HG03025 (cell line): ENCODE data around the gene LAMC2.

Source experiments
- ATAC-seq: cut with Tn5 transposase; IDR thresholded peaks from one replicate; pipeline ENCODE4 v1.9.1; 2021; ENCODE audit warnings: mild to moderate bottlenecking, moderate library complexity; ENCODE audit not compliant: unreplicated experiment, low FRiP score

LAMC2 gene

DNA sequence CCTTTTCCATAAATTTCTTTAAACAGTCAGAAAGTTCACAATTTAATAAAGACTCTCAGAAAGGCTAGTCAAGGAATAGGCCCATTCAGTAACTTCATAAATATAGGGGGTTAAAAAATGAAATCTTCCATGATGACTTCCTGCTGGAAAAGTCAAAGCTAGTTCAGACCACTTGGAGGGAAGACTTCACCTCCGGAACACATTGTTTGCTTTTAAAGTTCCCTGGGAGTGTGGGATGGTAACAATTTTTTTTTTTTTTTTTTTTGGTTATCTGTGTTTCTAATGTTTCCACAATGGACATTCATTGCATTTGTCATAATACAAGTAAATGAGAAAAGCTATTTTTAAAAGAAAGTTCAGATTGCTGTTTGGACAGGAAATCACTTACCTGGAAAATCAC is 18.4 kb upstream of the LAMC2 start:
- no peak for ATAC-seq

DNA sequence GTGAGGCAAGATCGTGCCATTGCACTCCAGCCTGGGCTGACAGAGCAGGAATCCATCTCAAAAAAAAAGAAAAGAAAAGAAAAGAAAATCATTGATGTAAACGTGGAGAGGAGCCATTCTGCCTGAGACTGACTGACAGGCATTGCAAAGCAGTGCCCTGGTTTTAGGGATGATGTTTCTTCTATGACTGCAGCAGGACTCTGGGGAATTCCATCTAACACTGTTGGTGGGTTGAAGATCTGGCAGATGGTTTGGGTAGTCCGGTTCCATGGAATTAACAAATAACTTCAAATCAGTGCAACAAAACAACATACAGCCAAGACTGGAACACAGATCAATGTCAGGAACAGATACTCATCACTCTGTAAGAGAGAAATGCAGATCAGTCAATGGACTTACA is 17.8 kb upstream of the LAMC2 start:
- no peak for ATAC-seq

DNA sequence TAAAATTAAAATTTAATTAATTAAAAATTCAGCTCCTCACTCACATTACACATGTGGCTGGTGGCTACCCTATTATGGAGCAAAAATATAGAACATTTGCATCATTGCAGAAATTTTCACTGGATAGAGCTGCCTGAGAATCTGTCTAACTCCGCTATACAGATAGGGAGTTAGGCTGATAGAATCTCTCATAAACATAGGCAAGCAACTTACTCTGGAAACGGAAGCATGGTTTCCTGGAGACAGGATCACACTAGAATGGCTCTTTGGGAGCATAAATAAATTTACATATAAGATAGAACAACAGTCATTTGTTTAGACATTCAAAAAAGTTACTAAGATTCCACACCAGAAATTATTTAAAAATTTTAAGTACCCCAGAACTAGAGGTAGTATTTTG is 12.2 kb upstream of the LAMC2 start:
- no peak for ATAC-seq

DNA sequence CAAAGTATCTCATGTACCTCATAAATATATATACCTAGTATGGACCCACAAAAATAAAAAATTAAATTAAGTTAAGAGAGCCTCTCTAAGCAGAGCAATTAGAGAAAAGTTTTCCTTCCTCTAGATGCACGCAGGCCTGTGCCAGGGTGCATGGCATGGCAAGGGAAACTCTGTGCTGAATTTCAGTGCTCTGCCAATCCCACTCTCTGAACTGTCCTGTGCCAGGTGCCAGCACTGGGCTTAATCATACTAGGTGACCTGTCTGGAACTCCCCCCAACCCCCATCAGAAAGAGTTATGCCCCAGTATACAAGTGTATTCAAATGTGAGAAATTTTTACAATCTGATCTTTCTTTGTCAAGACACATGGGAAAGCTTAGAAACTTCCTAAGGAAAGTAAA is 10.4 kb upstream of the LAMC2 start:
- ATAC-seq: no peak

DNA sequence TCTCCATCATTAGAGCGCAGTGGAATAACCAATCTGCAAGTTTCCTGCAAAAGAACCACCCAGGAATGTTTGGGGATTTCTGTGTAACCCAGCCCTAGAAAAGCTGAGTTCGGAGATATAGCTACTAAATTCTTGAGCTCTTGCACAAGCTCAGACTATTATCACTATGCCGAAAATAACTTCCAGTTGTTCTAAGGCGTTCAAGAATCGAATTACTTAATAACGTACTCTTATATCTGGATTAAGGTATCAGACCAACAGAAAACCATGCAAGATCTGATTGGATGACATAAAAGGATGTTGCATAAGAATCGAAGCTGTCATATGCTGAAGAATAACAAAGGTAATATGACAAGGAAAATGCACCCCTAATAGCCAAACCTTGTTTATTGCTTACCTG is 7.5 kb upstream of the LAMC2 start:
- no peak for ATAC-seq

DNA sequence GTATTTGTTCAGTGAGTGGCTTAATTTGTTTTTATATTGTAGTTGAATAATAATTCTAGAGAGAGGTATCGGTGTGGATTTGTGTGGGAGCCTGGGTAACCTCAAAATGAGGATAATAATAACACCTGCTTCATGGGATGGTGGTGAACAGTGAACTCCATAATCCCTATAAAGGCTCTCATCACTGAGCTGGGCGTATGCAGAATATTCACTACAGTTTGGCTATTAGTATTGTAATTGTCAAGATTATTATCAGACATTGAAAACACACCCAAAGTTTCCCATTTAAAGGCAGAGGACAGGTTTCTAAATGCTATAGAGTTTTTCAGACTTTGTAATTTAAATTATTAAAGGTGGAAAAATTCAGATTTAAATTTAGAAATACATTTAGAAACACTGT is 7.0 kb upstream of the LAMC2 start:
- ATAC-seq: no peak

DNA sequence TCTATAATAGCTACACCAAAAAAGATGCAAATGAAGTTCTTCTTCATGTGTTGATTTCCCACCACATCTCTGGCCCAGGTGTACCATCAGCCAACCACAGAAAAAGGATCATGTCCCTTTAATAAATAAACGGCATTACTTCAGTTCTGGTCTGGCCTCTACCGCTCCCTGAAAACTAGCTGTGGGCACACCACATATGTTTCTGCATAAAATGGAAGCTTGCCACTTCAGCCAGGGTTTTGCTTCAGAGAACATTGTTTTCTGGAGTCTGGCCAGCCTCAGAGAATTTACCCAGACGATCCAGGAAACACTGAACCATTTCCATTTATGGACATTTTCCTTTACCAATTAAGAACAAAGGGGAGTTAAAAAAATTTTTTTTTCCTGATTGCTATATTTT is 5.8 kb upstream of the LAMC2 start:
- ATAC-seq: no peak

DNA sequence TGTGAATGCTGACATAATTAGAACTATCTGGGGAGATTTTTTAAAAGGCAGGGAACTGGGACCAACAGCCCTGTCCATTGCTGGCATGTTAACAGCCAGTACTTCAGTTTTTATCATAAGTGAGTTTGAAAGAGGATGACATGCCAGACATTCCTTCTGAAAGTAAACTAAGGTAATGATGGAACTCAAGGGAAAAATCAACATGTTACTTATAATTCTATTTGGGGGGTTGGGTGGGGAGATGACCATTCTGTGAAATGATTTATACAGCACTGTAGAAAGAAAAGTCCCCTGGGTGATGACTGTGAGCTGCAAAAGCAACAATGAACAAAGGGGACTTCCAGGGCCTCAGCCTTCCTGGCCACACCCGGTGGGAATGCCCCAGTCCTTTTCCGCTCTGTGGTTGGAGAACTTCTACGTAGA is 5.4 kb upstream of the LAMC2 start:
- no peak for ATAC-seq

DNA sequence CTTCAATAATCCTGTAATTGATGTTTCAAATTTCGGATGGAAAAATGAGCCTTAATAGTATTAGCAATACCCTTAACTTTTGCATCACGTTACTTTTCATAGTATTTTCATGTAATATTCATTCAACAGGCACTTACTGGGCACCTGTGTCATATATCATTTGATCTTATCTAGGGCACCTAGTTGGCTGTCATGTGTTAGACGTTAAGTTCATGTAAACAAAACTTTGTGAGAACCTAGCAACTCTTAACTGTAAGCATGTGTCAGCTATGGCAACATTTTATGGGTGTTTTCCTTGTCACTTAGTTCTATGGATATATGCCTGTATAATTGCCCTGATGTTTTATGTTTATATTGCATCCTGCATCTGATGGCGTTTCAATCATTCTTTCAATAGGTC is 777 bp downstream of the LAMC2 start:
- ATAC-seq: no peak

DNA sequence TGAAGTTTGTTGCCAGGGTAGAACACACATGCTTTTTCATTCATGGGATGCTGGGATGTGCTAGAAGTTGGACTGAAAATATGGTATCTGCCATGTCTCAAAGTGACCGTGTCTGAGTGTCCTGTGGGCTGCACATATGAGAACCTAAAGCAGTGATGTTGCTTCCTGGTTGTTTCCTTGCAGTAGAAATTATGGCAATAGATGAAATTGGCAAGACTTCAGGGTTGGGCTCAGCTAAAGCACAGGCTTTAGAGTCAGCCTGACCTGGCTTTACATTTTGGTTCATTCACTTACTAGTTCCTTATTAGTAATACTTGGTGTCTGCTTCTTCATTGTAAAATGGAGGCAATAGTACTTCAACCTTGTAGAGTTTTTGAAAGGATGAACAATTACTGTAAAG is 2.2 kb downstream of the LAMC2 start:
- ATAC-seq: no peak

DNA sequence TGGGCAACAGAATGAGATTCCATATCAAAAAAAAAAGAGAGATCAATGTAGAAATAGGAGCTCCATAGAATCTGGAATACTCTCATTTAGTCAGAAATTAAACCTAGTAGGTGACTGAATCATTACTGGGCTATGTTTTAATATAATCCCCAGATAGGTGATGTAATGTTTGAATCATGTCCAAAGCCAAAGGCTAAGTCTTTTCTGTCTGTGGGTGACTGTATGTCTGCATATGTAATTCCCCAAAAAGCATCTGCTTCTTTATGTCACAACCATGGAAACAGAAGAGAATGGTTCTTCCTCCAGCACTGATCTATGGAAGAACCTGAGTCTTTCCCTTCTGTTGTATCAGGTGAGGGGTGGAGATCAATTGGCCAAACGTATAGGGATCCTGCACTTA is 5.8 kb downstream of the LAMC2 start:
- no peak for ATAC-seq

DNA sequence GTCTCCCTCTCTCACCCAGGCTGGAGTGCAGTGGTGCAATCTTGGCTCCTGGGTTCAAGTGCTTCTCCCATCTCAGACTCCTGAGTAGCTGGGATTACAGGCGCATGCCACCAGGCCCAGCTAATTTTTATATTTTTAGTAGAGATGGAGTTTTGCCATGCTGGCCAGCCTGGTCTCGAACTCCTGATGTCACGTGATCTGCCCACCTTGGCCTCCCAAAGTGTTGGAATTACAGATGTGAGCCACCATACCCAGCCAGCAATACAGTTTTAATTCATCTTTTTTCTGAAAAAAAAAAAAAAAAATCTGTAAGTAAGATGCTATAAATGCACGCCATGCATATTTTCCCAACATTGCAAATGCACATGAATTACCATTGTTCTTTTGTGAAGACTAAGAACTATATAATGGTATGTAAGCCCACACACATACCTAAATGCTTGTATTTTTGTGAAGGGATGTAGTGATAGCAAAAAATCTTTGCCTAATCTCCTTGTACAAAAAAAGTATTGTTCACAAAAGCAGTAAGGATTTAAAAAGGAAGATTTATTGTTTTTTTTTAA is 8.0 kb downstream of the LAMC2 start:
- ATAC-seq: no peak

DNA sequence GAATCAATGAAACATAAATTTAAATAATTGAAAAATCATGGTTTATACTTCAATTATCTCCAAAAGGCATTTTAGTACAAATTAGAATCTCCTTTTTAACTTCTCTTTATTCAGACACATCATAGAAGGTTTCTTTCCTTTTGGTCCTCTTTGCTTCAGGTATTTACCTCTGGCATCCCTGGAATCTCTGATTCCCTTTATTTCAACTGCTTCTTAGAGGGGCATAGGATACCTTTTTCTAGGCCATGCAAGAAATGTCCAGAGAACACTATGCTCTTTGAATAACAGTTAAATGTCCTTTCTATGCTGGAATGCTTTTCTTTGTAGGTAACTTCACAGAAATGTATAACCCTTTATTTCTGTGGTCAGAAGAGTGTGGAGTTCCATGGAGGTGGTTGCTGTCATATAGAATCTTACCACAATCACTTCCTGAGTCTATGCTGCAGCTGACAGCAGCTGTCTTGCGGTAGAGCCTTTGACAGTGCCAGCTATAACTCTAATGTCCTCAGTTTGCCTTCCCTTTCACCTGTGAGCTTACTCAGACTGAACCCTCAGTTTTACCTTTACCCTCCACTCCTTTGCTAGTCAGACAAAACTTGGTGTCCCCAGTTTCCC is 8.6 kb downstream of the LAMC2 start:
- ATAC-seq: peak; percentile 87

DNA sequence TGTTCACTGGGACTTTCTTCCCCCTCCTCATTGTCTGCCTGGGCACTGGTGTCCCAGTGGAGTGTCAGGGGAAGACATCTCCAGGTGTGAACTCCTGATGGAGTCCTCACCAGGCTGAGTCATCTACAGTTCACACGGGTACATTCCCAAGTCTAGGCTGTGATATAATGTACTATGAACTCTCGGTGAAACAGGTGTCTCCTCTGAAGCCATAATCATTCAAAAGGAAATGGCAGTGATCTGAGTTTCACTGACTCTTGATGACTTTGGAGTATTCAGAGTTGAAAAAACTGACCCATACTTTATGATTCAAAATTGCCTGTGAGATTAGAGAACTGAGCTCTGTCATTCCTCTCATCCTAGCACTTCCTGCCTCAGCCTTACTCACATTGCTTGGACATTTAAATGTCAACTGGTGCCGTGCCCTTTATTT is 9.1 kb downstream of the LAMC2 start:
- ATAC-seq: peak; percentile 16

DNA sequence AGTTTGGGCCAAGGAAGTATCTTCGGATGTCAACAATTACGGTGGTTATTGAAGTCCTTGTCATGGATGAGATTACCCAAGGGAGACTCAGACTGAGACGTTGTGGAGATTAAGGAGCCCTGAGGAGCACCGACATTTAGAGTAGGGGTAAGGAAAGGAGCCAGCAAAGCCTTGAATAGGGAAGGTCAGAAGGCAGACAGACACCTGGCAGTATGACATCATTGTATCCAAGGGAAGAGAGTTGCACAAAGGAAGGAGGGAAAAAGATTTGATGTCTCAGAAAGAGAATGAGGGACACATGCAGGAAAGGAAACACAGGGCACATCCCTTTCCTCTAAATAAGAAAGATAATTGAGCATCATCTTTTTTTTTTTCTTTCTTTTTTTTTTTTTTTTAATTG is 11.7 kb downstream of the LAMC2 start:
- ATAC-seq: no peak

DNA sequence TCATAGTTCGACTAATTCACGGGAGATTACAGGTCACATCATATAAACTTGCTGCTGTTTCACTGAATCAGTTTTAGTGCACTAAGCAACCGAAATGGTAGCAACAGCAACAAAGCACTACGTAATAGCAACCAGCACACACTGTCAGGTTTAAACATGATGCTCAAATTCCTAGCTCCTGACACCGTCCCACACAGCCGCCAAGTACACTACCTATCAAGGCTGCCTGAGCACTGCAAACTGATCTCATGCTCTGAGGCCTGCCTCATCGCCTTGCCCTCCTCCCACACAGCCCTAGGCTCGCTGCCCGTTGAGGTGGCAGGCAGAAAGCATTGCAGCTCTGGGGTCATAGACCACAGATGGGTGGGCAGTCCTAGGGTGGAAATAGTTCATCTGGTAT is 12.4 kb downstream of the LAMC2 start:
- no peak for ATAC-seq

DNA sequence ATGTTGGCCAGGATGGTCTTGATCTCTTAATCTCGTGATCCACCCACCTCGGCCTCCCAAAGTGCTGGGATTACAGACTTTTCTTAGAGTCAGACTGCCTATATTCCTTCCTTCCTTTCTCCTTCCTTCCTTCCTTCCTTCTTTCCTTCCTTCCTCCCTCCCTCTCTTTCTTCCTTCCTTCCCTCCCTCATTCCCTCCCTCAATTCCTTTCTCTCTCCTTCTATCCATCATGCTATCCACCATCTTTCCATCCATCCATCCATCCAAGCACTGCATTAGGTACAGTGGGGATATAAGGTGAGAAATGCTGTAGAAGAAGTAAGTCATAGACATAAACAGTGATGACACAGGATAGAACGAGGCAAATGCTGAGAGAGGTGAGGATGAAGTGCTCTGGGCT is 13.2 kb downstream of the LAMC2 start:
- ATAC-seq: no peak

DNA sequence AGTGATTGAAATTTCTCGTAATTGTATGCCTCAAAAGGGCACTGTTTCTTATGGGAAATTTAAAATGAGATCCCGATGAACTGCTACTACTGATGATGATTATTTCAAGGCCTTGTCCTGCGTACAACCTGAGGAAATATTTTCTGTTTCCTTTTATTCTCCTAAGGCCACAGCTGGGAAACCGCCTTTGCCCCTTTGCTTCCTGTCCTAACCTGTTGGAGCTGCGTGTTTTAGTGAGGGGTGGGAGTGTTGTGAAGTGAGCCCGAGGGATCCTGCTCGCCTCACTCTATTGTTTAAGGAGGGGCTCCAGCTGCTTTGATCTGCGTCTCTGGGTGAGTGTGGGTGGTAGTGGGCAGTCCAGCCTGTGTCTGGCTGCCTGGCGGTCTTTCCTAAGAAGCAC is 14.4 kb downstream of the LAMC2 start:
- ATAC-seq: no peak

DNA sequence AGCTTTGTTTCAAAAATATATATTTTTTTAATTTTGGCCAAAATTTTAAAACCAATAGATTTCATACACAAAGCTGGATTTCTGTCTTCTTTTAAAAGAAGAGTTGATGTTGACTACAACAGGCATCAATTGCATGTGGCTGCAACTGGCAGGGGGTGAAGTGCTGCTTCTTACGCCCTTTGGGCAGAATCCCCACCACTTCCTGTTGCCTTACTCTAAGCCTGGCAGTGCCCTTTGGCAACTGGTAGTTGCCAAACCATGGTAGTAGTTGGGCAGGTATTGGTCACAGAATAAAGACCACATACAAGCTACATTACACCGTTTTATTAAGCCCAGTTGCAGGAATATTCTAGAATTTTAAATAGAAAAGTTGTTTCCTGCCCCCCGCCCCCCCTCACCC is 17.0 kb downstream of the LAMC2 start:
- no peak for ATAC-seq

DNA sequence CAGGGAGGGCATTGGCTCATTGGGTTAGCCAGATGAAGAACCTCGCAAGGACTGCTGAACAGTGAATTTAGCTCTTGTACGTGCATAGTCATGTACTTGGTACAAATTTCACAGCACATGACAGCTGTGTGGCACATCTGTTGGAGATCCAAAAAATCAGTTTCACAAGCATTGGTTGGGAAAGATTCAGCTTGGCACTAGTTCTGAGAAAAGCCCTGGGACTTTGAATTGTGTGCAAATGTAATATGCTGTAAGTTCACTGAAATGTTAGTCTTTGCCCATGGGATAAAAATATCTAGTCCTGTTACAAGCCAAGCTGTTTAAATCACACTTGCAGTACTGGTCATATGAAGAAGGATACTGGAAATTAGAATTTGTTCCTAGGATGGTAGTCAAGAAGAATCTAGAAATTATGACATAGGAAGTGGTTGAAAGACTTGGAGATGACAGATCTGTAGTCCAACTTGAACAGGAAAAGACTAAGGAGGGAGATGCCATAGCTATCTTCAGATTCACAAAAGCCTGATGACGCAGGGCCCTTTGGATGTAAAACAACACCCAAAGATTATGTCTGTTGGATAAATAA is 19.2 kb downstream of the LAMC2 start:
- no peak for ATAC-seq

DNA sequence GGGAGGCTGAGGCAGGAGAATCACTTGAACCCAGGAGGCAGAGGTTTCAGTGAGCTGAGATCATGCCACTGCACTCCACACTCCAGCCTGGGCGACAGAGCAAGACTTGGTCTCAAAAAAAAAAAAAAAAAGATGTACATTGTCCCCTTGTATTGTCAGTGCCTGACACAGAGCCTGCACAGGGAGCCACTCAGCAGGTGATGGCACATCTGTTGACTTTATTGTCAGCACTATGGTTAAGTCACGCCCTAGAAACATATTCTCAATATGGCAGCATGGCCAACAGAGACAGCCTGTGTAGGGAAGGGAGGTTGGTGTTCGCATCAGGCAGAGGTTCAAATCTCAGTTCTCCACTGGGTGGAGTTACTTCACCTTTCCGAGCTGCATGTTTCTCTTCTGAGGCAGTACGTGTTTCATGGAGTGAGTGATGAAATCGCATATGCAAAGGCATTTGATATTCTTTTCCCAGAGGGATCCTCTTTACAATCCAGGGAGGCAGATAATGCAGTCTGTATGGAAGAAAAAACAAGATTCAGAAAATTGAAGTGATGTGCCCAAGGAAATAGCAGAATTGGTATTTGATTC is 20.6 kb downstream of the LAMC2 start:
- ATAC-seq: no peak

DNA sequence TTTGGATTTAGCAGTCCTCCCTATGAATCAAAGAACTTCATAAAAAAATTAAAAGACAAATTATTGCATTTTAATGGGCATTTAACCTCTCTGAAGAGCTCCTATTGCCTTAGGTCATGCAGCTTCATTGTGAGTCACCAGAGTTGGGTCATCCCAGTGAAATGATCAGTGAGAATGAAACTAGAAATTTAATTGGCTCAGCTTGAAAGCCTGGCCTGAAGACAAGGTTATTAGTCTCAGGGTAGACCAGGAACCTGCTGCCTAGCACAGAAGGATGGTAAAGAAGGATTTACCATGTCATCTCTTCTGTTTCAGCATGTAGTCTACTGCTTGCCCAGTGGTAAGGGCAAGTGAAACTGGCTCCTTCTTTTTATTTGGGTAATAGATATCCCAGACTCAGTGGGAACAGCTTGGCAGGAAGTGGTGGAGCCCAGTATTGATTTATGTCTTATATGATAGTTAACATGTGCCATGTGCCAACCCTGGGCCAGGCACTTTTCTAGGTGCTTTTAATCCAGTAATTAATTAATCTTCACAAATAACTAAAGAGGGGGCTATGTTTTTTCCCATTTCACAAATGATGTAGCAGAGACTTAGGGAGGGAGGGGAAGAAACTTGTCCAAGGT is 23.6 kb downstream of the LAMC2 start:
- no peak for ATAC-seq
